HG03571 (cell line): ENCODE measurements around the gene TRPV3.
"Not testable (repeated sequence)": the region's sequence is repeated elsewhere in the genome, so short reads cannot be mapped to it uniquely, and the experiment has no call there.

Source experiments
- ATAC-seq: cut with Tn5 transposase; IDR thresholded peaks from one replicate; pipeline ENCODE4 v1.9.1; 2021; ENCODE audit not compliant: unreplicated experiment

TRPV3 gene

GRCh38 chr17:3527468-3527867 lies 30.1 kb downstream of the TRPV3 start:
- ATAC-seq: no peak

- no peak for ATAC-seq
Measured at GRCh38 chr17:3526971-3527370, 30.6 kb downstream of the TRPV3 start.

- ATAC-seq: no peak
Measured at GRCh38 chr17:3526491-3526890, 31.1 kb downstream of the TRPV3 start.

GRCh38 chr17:3524024-3524423 lies 33.6 kb downstream of the TRPV3 start:
- no peak for ATAC-seq

GRCh38 chr17:3519472-3519871 lies 38.1 kb downstream of the TRPV3 start:
- not testable (repeated sequence) for ATAC-seq

DNA sequence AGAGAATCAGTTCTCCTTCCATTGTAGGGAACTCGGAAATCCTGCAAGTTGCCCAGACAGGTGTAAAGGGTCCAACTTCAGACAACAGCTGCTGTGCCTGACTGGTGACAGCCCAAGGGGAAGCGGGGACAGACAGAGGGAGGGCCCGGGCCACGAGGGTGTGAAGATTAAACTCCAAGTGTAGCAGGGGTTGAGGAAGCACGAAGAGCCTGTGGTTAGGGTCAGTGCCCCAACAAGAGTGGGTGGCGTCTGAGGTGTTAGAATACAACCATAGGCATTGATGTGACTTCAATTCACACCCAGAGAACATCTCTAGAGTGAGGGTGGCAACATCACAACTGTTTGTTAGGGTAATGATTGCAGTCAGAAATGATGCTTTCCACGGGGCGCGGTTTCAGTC lies 42.7 kb downstream of the TRPV3 start:
- no peak for ATAC-seq

GRCh38 chr17:3514167-3514566 lies 43.4 kb downstream of the TRPV3 start:
- not testable (repeated sequence) for ATAC-seq

DNA sequence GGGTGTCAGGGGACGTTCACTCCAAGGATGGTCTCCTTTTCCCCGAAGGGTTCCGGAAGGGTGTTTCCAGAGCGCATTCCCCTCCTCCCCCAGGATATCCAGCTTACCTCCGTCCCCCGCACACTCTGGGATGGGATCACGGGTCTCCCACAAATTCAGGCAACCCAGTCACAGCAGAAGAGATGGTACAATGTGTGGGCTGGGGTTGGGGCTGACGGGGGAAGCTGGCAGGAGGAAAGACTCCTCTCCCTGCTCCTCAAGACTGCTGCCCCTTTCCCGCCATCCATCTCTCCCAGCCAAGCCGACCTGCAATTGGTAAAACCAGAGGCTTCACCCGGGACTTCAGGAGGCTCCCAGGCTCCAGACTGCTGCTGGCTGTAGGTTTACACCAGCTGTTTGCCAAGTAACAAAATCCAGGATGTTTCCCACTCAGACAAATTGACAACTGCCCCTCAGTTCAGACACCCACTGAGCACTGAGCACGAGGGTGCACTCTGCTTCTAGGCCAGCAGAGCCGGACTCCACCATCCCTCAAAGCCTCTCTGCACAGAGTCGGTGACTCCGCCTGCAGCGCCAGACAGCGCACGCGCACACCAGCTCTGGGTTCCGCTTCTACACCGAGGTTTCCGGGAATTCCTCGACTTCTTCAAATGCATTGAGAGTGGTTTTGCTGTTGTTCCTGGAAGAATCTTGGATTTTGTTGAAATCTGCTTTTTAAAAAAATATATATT lies 44.1 kb downstream of the TRPV3 start:
- ATAC-seq: no peak

- no peak for ATAC-seq
Measured at GRCh38 chr17:3512505-3513171, 45.0 kb downstream of the TRPV3 start.

GRCh38 chr17:3511852-3512504 lies 45.6 kb downstream of the TRPV3 start:
- no peak for ATAC-seq

DNA sequence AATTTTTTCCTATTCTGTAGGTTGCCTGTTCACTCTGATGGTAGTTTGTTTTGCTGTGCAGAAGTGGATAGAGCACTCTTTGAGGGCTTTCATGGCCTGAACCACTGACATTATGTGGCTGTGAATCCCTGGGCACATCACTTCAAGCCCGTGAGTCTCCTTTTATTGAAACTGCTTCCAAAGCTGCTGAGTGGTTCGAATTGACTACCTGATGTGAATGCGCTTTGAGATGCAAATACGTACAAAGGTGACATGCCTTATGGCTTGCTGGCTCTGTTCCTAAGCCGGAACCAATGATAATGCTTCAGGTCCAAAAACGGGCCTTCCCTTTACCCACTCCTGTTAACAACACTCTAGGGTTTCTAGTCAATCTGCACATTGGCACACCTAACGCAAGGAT lies 47.5 kb downstream of the TRPV3 start:
- no peak for ATAC-seq

DNA sequence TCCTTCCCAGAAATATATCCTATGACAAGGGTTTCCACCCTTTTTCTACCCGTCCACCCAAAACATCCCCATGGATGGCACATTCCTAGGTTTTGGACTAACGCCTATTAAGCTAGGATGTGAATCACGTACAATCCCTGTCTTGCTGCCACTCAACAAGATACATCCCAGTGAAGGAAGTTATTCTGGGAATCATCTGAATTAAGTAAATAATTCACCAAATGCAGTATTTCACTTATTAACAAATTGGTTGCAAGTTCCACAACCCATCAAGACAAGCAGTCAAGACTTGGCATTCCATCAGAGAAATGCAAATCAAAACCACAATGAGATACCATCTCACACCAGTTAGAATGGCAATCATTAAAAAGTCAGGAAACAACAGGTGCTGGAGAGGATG lies 49.7 kb downstream of the TRPV3 start:
- no peak for ATAC-seq

DNA sequence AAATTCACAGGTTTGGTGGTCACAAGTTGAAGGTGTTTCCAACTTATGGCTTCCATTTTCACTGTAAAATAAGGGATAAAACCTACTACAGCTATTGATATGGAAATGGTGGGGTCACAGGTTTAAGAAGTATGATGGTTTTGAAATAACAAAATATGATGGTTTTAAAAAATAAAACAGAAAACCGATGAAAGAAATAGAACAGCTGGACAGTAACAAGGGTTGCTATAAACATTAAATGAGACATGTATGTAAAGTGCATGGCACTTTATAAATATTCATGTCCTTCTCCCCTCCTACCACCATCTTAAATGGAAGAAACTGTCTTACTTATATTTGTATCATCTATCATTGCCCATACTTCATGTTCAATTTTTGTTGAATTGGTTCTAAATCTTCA lies 50.5 kb downstream of the TRPV3 start:
- no peak for ATAC-seq

DNA sequence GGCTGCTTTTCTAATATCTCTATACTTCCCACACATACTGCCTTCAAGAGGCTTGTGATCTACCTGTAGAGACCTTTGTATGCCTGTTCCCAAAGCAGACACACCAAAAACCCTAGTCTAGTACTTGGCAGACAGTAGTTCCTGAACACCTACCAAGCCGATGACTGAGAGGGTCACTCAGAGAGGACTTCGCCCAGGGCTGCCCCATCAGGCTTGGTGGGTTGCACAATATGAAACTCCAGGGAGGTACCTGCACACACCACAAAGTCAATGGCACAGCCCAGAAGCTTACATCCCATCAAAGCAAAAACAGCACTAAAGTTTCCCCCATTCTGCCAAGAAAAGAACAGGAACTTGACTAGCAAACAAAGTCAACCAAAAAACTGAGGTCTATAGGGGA lies 51.6 kb downstream of the TRPV3 start:
- ATAC-seq: no peak

- ATAC-seq: no peak
Measured at GRCh38 chr17:3505008-3505407, 52.6 kb downstream of the TRPV3 start.

DNA sequence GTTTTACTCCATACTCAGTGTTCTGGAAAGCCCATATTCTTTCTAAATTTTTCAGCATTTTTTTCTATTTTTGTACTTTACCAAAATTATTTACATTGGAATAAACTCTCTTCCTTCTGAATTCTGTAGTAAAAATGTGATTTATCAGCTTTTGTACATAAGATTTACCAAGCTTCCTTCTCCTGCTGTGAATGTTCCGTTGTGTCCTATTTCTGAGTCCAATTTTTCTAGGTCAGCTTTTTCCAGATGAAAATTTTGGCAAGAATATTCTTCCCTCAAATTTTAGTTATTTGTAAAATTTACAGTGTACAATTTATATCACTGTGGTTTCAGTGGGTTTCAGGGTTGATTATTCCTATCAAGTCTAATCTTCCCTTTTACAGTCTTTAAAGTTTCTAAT lies 54.3 kb downstream of the TRPV3 start:
- ATAC-seq: no peak

DNA sequence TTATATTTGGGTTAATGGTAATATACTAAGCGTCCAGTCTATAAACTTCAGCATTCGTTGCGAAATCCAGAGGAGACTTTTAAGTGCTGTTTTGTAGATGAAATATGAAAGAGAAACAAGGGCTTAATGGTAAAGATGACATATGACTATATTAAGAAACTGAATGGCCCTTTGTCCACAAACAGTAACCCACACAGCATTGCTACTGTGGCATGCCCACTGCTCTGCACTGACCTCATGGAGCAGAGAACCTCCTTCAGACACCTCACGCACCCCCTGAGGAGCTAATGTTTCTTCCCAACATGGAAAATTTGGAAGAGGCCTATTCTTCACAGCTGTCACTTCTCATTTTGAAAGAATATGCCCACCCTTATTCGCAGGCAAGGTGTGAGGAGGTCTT lies 55.1 kb downstream of the TRPV3 start:
- ATAC-seq: no peak

GRCh38 chr17:3501344-3501743 lies 56.3 kb downstream of the TRPV3 start:
- no peak for ATAC-seq

DNA sequence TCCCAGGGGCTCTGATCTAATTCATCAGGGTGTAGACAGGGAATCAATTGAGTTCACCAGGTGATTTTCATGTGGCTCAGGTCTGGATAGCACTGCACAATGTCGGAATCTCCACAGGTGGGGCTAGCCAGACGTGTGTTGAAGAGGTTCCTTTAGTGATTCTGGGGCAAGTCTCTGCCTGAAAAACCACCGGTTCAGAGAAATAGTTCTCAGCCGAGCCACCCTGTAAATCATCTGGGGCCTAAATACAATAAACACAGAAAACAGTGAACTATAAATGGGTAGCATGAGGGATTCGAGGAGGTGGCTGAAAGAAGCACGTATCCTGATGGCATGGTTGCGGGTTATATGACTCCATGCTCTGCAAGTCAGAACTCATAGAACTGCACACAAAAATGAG lies 60.5 kb downstream of the TRPV3 start:
- ATAC-seq: no peak

- ATAC-seq: no peak
Measured at GRCh38 chr17:3485481-3486068, 72.0 kb downstream of the TRPV3 start.

DNA sequence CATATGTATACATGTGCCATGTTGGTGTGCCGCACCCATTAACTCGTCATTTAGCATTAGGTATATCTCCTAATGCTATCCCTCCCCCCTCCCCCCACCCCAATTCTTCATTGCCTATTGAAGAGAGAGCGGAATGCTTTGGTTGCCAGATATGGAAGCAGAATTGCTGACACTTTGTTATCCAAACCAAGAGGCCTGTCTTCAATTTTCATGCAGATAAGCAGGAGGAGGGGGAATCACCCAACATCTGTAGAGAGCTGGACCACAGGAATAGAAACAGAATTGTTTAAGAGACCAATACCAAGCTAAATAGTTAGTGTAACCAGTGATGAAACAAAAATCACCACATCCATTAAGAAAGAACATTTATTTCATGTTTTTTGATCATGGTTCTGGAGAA lies 74.8 kb downstream of the TRPV3 start:
- ATAC-seq: no peak

DNA sequence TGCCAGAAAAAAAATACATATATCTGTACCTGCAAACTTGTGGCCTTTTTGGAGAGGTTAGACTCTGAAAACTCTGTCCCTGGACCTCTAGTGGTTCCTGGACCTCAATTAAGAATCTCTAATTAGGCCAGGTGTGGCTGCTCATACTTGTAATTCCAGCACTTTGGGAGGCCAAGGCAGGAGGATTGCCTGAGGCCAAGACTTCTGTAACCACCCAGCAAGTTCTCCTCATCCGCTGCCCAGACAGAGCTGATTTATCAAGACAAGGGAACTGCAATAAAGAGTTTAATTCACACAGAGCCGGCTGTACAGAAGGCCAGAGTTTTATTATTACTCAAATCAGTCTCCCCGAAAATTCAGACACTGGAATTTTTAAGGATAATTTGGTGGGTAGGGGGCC lies 77.6 kb downstream of the TRPV3 start:
- ATAC-seq: no peak
